Stimulated activated naive B cell treated with anti-CD40 and anti-IgM and Interleukin-4, amounts not matched to agents 10 μg/mL and 1 μg/mL and 100 μg/mL, for 72 hours (primary cell): ENCODE data around the gene CMTM1.
"Not testable (repeated sequence)": the region's sequence is repeated elsewhere in the genome, so short reads cannot be mapped to it uniquely, and the experiment has no call there.

ENCODE experiments used
- ATAC-seq, 2 donors: fragments of 150-1000 bp; cut with Tn5 transposase; replicated peaks; 2 replicates each; pipeline ENCODE4 v1.10.0; 2021; ENCODE audit warnings: moderate library complexity in 1 of 2
- DNase-seq: peaks from one replicate; pipeline ENCODE4 v3.0.0; 2021
- H3K27ac Mint-ChIP-seq: one replicate; pipeline ENCODE4 v1.8.0; 2022; ENCODE audit warnings: mild to moderate bottlenecking, mixed read lengths
- H3K27me3 Mint-ChIP-seq, 2 donors: one replicate each; pipeline ENCODE4 v1.8.0; 2022; ENCODE audit warnings: mixed read lengths in 2 of 2
- H3K36me3 Mint-ChIP-seq, 2 donors: one replicate each; pipeline ENCODE4 v1.8.0; 2022; ENCODE audit warnings: mixed read lengths in 2 of 2, mild to moderate bottlenecking in 1 of 2
- H3K4me1 Mint-ChIP-seq, 2 donors: one replicate each; pipeline ENCODE4 v1.8.0; 2022; ENCODE audit warnings: mixed read lengths in 2 of 2, mild to moderate bottlenecking in 1 of 2
- H3K4me3 Mint-ChIP-seq, 2 donors: one replicate each; pipeline ENCODE4 v1.8.0; 2022; ENCODE audit warnings: mild to moderate bottlenecking in 2 of 2, mixed read lengths in 2 of 2, moderate library complexity in 1 of 2
- H3K9me3 Mint-ChIP-seq, 2 donors: one replicate each; pipeline ENCODE4 v1.8.0; 2022; ENCODE audit warnings: mixed read lengths in 2 of 2, mild to moderate bottlenecking in 1 of 2

Gene CMTM1

DNA sequence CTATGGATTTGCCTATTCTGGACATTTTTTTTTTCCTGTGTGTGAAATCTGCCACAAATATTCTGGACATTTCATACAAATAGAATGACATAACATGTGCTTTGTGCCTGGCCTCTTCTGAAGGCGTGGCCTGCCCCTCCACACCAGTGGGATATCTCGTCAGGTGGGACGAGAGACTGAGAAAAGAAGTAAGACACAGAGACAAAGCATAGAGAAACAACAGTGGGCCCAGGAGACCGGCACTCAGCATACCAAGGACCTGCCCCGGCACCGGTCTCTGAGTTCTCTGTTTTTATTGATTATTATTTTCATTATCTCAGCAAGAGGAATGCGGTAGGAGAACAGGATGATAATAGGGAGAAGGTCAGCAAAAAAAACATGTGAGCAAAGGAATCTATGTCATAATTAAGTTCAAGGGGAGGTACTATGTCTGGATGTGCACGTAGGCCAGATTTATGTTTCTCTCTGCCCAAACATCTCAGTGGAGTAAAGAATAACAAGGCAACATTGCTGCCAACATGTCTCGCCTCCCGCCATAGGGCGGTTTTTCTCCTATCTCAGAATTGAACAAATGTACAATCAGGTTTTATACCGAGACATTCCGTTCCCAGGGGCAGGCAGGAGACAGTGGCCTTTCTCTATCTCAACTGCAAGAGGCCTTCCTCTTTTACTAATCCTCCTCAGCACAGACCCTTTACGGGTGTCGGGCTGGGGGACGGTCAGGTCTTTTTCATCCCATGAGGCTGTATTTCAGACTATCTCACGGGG, 61.6 kb downstream of the CMTM1 start:
- not testable (repeated sequence) for H3K4me1 Mint-ChIP-seq, ATAC-seq, DNase-seq, H3K9me3 Mint-ChIP-seq, H3K27ac Mint-ChIP-seq, H3K4me3 Mint-ChIP-seq, H3K36me3 Mint-ChIP-seq
- peaks cover 8 to 20% of the 10 kb centered on the region in 2 donors for H3K27me3 Mint-ChIP-seq
